Stimulated activated CD8-positive, alpha-beta memory T cell treated with anti-CD3 and anti-CD28 coated beads, Interleukin-7, amount 100 ng/mL, for 4 hours (primary cell): ENCODE results near the gene SERPINA5.
"Not testable (repeated sequence)": the region's sequence is repeated elsewhere in the genome, so short reads cannot be mapped to it uniquely, and the experiment has no call there.

ENCODE experiments used
- DNase-seq, 2 donors: peaks; one replicate each; pipeline ENCODE4 v3.0.0-alpha.2; 2020; ENCODE audit warnings: low read depth in 2 of 2

SERPINA5 gene

DNA sequence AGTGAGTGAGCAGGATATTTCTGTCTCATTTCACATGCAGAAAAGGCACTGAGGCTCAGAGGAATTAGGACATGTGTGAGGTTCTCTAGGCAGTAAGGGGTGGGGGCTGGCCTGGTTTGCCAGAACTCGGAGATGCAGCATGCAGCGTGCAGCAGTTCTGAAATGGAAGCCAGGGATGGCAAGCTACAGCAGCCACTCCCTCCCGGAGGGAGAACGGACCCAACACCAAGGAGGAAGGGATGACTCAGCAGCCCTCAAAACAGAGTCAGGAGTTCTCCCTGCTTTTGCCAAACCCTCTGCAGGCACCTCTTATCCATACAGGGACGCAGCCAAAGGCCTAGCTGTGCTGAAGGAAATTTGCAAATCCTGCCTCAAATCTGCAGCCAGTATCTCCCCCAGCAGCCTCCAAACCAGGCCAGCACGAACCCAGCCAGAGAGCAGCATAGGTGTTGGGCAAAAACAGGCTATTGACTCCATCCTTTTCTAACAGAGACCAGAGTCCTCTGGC is 20.7 kb downstream of the SERPINA5 start:
- DNase-seq: no peak

DNA sequence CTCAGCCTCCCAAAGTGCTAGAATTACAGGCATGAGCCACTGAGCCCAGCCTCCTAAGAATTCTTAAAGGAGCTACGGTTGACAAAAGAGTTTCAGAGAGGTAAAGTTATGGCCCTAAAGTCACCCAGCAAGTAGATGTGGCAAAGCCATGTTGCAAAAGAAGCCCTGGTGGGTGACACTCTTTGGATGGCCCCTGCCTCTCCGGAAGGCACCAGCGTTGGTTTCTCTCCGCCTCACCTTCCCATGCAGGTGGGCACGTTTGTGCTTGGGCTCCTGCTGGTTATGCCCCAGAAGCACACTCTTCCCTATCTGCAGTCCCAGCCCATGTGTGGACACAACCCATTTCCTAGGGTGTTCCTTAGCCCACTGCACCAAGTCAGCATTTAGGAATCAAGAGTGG is 21.5 kb downstream of the SERPINA5 start:
- no peak for DNase-seq

DNA sequence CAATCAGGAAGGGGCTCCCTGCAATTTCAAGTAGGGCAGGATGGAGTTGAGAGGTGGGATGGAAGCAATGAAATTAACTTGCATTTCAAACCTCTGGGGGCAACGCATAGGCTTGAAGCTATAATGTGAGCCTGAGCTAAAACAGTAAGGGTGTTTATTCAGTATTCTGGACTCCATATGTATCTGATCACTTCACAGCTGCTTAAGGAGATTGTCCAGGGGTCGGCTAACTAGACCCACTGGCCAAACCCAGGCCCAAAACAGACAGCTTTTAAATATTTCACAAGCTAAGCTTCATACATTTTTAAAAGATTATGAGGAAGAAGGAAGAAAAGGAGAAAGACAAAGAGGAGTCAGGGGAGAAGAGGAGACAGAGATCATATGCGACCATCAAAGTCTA is 24.1 kb downstream of the SERPINA5 start:
- DNase-seq: no peak

DNA sequence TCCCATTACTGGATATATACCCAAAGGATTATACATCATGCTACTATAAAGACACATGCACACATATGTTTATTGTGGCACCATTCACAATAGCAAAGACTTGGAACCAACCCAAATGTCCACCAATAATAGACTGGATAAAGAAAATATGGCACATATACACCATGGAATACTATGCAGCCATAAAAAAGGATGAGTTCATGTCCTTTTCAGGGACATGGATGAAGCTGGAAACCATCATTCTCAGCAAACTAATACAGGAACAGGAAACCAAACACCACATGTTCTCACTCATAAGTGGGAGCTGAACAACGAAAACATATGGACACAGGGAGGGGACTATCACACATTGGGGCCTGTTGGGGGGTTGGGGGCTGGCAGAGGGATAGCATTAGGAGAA is 27.7 kb downstream of the SERPINA5 start:
- not testable (repeated sequence) for DNase-seq

DNA sequence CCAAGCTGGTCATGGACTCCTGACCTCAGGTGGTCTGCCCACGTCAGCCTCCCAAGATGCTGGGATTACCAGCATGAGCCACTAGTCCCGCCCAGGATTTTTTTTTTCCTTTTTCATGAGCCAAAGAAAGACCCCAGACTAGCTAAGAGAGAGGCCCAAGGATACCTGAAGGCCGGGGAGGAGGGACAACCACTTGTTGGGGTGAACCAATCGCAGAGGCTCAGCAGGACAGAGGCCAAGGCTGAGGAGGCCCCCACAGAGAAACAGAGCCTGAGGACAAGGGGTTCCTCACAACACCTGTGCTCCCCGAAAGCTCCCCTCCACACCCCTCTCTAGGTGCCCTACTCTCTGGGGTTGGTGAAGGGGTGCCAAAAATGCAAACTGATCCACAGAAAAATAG is 30.0 kb downstream of the SERPINA5 start:
- no peak for DNase-seq

DNA sequence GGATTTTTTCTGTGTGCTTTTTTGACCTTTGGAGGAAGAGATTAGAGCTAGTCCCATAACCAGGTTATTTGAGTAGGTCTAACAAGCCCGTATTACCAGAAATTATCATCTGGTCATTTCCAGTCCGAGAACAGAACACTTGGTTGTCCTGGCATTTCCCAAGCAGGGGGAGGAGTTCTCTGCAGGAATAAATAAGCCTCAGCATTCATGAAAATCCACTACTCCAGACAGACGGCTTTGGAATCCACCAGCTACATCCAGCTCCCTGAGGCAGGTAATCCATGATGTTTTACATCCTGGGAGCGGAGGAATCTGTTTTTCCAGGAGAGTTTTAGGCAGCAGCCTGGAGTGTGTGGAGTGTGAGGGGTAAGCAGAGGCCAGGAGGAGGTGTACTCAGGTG is 30.9 kb downstream of the SERPINA5 start, which contains the start of gene SERPINA3:
Gene SERPINA3, plus strand, starts transcription at position 218 of the 400 bp plus-strand sequence. CDS start 2,051 bp downstream, outside the sequence.
- DNase-seq: no peak

DNA sequence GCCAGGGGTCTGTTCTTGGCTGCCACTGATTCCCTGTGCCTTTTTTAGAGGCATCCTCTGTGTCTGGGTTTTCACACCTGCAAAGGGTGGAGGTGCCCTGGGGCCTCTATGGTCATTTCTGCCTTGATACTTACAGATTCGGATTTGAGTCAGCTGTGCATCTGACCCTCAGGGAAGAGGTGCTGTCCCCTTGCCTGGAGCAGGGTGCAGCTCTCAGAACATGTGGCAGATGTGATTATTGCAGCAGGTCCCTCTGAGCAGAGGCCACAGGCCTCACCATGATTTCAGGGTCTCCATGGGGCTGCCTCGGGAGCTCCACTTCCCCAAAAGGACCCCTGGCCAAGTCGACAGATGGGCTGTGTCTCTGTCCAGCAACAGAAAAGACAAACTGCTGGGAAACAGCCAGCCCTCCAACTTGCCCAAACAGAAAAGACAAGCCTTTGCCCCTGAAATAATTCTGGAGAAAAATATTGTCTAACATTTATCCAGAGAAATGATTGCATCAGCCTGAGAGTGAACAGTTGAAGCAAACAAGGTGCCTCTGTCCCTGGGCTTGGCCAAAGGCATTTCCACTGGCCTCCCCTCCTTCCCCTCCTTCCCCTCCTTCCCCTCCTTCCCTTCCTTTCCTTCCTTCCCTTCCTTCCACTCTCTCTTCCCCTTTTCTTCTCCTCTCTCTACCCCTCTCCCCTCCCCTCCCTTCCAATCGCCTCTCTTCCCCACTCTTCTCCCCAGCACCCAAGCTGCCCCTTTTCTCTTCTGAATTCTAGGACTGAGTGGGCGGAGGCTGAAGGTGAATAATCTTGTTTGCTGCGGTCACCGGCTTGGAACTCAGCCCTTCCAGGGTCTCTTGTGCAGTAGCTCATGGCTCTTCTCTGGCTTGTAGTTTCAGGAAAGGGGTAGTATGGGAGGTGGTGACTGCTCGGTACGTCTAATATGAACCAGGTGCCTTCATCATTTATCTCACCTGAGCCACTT is 31.6 kb downstream of the SERPINA5 start:
- no peak for DNase-seq

DNA sequence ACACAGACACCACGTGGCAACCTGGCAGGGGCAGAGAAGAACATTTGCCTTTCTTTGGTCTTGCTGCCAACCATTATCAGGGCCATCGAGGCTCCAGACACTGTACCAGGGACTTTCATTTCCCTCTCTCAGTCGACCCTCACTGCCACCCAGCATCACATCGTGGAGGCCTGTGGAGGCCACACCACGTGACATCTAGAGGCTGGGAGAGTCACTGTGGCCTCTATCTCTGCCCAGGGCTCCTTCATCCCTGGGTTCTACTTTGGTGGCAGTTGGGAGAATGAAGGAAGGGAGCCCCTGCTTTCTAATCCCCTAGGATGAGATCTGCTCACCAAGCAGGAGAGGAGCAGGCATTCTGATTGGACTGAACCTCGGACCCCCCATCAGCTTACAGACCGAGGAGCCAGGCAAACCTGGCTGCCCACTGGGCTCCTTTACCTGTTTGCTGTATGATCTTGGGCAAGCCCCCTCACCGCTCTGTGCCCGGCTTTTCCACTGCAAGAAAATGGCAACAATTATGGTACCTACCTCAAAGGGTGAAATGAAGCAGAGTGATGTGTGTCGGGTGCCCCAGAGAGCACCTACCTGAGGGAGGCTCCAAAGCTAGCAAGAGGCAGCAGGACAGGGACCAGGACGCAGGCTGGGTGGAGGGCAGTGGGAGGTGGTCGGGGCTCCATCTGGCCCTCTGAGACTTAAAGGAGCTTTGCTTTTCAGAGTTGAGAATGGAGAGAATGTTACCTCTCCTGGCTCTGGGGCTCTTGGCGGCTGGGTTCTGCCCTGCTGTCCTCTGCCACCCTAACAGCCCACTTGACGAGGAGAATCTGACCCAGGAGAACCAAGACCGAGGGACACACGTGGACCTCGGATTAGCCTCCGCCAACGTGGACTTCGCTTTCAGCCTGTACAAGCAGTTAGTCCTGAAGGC is 32.8 kb downstream of the SERPINA5 start:
- DNase-seq: no peak

DNA sequence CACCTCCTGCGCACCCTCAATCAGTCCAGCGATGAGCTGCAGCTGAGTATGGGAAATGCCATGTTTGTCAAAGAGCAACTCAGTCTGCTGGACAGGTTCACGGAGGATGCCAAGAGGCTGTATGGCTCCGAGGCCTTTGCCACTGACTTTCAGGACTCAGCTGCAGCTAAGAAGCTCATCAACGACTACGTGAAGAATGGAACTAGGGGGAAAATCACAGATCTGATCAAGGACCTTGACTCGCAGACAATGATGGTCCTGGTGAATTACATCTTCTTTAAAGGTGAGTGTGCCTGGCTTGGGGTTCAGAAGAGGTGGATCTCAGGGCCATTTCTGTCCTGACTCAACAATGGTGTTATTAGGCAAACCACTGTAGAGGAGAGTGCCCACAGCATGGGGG is 33.6 kb downstream of the SERPINA5 start:
- DNase-seq: no peak

DNA sequence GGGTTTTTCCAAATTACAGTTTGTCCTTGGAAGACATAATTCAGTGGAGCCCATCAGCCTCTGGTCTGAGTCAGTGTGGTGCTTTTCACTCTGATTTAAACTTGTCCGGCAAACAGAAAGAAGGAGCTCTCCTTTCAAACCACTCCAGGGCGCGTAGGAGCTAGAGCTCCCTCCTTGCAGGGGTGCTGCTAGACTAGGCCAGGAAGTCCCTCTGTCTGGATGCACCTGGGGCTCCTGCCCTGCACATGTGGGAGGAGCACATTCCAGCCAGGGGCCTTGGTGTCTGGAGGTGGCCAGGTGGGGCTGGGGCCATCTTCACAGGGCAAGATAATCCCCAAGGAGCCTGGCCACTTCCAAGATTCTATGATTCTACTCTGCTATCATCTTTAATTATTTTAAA is 34.0 kb downstream of the SERPINA5 start:
- no peak for DNase-seq

DNA sequence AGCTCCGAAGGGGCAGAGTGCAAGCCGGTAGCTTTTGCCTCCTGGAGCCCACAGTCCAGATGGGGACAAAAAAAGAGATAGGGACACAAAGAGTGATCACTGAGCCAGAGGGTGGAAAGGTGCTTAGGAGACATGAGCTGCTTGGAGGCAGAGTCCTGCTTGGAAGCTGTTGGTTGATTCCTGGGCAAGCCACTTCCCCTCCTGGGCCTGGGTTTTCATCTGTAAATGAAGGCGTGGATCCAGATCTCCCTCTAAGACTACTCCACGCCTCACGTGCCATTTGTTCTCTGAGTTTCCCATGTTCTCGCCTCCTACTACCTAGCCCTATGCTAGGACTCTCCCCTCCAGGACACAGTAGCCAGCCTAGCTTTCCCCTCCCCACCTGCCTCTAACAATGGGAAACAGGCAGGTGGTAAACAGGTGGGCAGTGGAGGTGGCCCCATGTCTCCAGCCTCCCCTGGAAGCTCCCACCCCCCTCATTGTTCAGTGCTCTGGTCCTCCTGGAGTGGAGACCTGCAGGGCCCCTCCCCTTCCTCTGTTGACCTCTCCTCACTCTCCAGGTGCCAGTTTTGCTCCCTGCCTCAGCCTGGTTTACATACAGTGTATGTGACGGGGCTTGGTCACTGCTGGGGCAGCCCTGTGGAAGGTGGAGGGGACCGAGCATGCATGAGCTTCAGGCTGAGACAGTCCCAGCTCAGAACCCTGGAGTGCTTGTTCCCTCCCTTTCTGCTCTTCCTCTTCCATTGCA is 34.8 kb downstream of the SERPINA5 start:
- DNase-seq: no peak

DNA sequence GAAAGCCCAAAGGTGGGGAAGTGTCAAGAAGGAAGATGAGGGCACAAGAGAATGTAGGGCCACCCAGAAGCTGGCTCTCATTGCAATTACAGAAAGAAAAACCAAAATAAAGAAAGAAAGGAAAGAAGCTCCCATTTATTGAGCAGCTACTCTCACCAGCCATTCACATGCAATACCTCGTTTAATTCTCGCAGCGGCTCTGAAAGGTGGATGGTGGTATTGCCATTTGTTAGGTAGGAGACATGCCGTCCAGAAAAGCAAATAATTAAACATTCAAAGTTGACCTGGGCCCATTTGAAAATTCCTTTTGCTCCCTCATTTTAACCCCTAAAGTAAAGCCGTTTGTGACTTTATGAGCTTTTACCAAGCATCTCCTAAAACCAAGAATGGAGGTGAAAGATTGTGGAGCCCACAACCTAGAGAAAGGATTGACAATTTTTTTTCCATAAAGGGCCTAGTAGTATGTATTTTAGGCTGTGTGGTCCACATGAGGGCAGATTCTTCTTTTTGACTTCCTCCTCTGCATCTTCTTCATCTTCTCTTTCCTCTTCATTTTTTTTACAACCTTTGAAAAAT is 36.2 kb downstream of the SERPINA5 start:
- DNase-seq: no peak

DNA sequence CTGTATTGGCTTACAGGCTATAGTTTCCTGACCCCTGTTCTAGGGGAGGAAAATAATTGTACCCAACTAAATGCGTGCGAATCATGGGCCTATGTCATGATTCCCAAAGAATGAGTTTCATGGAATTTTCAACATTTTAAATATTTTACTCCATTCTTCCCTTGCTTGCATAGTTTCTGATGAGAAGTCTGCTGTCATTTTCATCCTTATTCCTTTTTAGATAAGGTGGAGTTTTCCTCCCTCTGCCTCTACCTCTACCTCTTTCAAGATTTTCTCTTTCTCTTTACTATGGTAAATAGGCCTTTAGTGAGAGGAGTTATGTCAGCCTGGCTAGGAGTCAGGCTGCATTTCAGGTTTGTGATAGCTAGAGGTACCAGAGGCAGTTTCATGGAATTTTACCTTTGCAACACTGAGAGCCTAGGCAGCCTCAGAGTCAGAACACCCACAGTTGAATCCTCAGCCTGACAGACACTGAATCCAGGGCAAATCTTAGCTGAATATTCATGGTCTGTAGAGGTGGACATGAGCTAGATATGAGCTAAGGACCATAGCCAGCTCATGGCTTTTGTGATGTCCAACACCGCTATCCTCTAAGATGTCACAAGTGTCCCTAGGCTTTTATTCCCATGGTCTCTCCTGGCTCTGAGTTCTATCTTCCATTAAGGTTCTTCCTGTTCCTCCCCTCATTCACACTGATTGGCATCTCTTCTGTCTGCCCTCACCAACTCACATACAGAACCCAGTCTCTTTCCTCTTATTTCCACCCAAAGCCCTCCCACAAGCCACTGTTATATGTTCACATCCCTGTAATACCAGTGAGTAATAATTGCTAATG is 37.0 kb downstream of the SERPINA5 start:
- DNase-seq: no peak

DNA sequence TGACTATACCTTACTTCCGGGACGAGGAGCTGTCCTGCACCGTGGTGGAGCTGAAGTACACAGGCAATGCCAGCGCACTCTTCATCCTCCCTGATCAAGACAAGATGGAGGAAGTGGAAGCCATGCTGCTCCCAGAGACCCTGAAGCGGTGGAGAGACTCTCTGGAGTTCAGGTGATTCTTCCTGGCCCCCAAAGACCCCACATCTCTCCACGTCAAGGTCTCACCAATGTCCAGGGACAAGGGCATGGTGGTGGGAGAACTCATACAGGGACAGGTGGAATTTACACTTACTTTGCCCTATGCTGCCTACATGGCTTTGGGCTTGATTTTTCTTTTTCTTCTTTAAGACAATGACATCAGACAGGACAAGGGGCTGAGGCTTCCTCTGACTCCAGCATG is 38.1 kb downstream of the SERPINA5 start:
- no peak for DNase-seq

DNA sequence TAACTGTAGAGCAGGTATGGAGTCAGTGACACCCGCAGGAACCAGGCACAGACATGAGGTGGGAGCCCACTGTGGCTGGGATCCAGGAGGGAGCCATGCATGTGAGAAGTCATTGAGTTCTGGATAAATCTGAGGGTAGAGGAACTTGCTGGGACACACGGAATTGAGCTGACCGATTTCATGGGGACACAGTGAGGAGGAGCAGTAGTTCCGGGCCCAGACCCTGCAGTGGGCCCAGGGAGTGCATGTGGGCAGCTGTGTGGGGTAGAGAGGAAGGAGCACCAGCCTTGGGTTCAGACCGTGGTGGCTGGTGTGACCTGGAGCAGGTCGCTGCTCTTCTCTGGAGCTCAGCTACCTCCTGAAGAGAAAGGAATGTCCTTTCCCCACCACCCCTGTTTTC is 39.4 kb downstream of the SERPINA5 start:
- no peak for DNase-seq

DNA sequence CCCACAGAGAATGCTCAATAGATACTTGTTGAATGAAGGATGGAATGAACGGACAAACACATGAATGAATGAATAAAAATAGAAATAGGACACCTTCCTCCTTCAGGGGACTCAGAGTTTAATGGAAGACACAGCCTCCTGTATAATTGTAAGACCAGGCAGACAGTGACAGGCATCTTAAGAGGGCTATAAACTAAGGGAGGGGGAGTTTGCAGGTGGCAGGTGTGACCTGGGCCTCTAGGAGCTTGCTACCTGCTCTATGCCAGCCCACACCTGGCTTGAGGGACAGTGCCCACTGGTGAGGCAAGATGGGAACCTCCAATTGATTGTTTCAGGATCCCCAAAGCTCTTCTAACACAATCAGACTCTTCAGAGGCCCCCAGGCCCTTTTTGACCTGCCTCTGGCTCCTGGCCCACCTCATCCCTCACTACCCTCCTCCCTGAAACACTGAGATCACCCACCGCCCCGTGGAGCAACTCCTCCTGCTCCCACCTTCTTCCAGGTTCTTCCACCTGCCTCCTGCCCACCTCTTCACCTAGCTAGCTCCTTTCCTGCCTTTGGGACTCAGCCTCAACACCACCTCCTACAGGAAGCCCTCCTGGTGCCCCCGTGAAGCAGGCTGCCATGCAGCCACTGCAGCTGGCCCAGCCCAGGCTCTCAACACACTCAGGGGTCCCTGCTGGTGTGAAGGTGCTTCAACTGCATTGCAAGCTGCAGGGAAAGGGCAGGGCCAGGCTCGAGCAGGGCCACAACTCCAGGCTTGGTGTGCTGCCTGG is 40.3 kb downstream of the SERPINA5 start:
- no peak for DNase-seq

DNA sequence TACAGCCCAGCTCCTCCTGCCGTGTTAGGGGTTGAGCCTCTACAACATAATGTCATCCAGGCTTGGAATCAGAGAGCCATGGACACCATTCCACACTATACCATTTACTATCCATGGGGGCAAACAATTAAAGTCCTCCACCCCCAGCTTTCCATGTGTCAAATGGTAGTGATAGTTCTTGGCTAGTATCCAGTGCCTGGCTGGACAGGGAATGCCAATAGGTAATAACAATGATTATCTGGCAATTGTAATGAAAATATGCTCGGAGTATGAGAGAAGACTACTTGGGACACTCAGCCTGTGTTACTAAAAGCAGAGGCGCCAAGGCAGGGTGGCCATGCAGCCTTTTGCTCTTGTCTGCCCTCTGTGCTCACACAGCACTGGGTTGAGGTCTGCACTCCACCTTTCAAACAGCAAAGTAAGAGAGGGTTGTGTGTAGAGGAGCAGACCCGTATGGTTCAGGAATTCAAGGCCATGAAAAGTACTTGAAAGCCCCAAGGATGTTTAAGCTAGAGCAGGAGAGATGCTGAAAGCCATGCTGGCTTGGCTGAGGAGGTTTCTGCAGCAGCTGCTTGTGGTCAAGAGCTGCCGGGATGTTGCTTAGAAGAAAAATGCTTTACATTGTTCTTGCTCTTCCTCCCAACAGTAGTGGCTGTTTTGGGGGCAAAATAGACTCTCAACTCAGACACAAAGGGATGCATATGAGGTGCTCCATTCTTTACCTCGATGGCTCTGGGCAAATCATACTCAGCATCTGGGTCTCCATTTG is 41.6 kb downstream of the SERPINA5 start:
- DNase-seq: no peak

DNA sequence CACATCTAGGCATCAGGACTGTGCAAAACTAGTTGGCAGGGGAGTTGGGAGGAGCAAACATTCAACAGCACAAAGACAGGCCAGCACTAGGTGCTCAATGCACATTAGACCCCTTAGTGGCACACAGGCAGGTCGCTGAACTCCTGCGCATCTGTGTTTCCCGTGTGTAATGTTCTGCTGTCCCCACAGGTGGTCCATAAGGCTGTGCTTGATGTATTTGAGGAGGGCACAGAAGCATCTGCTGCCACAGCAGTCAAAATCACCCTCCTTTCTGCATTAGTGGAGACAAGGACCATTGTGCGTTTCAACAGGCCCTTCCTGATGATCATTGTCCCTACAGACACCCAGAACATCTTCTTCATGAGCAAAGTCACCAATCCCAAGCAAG is 42.2 kb downstream of the SERPINA5 start:
- no peak for DNase-seq
